RWPE1 (cell line): Measurements from ENCODE around the gene PTPRU.

ENCODE experiments used
- CTCF ChIA-PET: fragments of 350-600 bp; sonication (Branson Sonifier 250); formaldehyde crosslinking; extraction: SDS; loops from one replicate; lab custom pipeline; 2021; lab: Yijun Ruan, JAX
- POLR2A ChIA-PET: fragments of 400-600 bp; formaldehyde crosslinking; extraction: SDS; loops from one replicate; lab custom pipeline; 2020; ENCODE audit warnings: antibody characterized with exemption; ENCODE audit not compliant: low non-redundant PET; lab: Yijun Ruan, JAX
- DNase-seq: peaks from one replicate; pipeline ENCODE4 v3.0.0; 2012; ENCODE audit warnings: low spot score
- H3K27ac ChIP-seq: fragments of 450-650 bp; 2 replicates; pipeline ENCODE4 v1.5.1; 2017
- TF ChIP-seq, protein P1 (sequence below): fragments of 450-650 bp; conservative IDR thresholded peaks from 2 replicates; pipeline ENCODE4 v1.5.1; 2017; ENCODE audit warnings: low read depth, mild to moderate bottlenecking

The PTPRU gene

GRCh38 chr1:29247571-29248273 lies 11.4 kb downstream of the PTPRU start:
- no peak for DNase-seq
- H3K27ac ChIP-seq: no peak overlapping the region
- TF ChIP-seq, protein P1, sequence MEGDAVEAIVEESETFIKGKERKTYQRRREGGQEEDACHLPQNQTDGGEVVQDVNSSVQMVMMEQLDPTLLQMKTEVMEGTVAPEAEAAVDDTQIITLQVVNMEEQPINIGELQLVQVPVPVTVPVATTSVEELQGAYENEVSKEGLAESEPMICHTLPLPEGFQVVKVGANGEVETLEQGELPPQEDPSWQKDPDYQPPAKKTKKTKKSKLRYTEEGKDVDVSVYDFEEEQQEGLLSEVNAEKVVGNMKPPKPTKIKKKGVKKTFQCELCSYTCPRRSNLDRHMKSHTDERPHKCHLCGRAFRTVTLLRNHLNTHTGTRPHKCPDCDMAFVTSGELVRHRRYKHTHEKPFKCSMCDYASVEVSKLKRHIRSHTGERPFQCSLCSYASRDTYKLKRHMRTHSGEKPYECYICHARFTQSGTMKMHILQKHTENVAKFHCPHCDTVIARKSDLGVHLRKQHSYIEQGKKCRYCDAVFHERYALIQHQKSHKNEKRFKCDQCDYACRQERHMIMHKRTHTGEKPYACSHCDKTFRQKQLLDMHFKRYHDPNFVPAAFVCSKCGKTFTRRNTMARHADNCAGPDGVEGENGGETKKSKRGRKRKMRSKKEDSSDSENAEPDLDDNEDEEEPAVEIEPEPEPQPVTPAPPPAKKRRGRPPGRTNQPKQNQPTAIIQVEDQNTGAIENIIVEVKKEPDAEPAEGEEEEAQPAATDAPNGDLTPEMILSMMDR: no peak
- CTCF ChIA-PET: interaction anchor here (1.0 kb wide), 1 partner anchor 863 kb away, joined by 3 read pairs; no protein-coding TSS in a partner anchor
- POLR2A ChIA-PET: no interaction called here

- no peak for DNase-seq
- TF ChIP-seq, protein P1: no peak
- peak overlapping the region; percentile 50 for H3K27ac ChIP-seq
- POLR2A ChIA-PET: no interaction called here
- CTCF ChIA-PET: no interaction called here
Measured at GRCh38 chr1:29248409-29248808, 12.1 kb downstream of the PTPRU start.

DNA sequence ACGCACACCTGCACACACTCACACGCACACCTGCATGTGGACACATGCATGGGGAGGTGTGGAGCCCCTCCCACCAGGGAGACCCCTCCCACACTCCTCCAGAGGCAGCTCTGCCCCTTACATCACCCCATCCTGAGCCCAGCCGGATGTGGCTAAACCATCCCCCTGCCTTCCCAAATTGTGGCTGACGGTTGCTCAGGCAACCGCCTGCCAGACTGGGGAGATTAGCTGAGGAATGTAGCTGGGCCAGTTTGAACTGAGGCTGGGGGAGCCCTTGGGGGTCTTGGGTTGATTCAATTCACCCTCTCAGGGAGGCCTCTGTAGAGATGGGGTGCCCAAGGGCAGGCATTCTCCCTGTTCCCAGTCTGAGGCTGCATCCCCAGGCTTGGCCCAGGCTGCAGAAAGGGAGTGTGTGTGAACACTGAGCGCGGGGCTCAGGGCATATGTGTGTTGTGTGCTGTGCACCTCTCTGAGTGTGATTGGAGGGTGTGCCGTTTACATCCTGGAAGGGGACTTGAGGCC lies 12.9 kb downstream of the PTPRU start:
- ChIA-PET POLR2A (no interaction called here), CTCF (no interaction called here)
- TF ChIP-seq, protein P1: no peak
- peak overlapping the region; percentile 50 for H3K27ac ChIP-seq
- DNase-seq: no peak

- H3K27ac ChIP-seq: peak overlapping the region; percentile 50; the same call in 1 of the 2 replicates
- no peak for DNase-seq
- CTCF ChIA-PET: no interaction called here
- TF ChIP-seq, protein P1: no peak
- POLR2A ChIA-PET: interaction anchor here (0.7 kb wide), 1 partner anchor 1861 kb away, joined by 3 read pairs; no protein-coding TSS in a partner anchor
Measured at GRCh38 chr1:29249951-29250581, 13.7 kb downstream of the PTPRU start.

DNA sequence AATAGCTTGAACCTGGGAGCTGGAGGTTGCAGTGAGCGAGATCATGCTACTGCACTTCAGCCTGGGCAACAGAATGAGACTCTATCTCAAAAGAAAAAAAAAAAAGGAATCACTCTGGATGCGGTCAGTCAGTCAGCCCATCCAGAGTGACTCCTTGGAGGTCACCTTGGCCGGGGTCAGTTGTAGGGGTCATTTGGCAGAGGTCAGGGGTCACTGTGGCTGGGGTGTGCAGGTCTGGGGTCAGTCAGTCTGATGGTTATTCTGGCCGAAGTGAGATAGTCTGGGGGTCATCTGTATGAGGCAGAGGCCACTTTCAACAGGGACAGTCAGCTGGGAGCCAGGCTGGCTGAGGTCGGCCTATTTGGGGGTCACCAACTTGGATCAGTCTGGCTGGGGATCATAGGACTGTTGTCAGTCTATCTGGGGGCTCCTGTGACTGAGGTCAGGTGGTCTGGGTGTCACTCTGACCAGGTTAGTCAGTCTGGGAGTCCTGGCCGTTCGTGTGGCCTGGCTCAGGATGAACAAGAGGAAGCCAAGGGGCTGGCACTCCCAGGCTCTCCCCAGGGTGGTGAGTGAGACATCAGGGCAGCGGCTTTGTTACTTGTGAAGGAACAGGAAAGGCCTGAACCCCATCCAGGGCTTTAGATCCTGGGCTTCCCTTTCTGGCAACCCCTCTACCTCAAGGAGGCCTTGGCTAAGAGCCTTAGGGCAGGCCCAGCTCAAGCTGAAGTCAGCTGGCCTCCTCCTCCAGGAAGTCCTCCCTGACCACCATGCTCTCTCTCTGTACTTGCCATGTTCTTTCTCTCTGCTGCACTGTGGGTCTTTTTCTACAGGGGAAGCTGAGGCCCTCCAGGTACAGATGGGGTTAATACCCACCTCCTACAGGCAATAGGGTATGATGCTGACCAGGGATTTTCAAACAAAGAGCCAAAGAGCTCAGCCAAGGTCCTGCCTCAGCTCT lies 15.1 kb downstream of the PTPRU start:
- ChIA-PET POLR2A (no interaction called here), CTCF (interaction anchor here (0.8 to 1.0 kb wide), 2 partner anchors 10 to 33 kb away, joined by 3 to 10 read pairs; no protein-coding TSS in a partner anchor)
- TF ChIP-seq, protein P1: no peak
- DNase-seq: no peak
- H3K27ac ChIP-seq: no peak overlapping the region

DNA sequence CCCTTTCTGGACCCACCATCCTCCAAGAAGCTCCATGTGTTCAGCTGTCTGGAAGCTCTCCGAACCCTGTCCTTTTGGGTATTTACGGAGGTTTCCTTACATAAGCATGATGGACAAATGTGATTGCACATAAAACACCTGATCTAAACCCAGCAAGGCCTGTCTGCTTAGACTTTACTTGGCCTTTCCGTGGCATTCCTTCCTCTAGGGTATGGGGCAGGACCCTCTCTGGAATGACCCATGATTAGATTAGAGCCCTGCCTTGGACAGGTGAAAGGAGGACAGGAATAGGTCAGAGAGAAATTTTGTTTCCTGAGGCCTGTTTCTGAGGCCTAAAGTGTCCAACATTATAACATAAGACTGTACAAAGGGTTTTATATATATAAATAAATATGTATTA lies 16.9 kb downstream of the PTPRU start:
- ChIA-PET CTCF (no interaction called here), POLR2A (no interaction called here)
- no peak for DNase-seq
- no peak overlapping the region for H3K27ac ChIP-seq
- TF ChIP-seq, protein P1: no peak
